NCI-H1105 treated with DMSO at 0.1 percent for 48 hours (cell line): ENCODE measurements around the gene LYL1.

Source experiments
- DNase-seq: peaks from one replicate; lab custom pipeline; 2025; lab: John Stamatoyannopoulos, UW

Gene LYL1

DNA sequence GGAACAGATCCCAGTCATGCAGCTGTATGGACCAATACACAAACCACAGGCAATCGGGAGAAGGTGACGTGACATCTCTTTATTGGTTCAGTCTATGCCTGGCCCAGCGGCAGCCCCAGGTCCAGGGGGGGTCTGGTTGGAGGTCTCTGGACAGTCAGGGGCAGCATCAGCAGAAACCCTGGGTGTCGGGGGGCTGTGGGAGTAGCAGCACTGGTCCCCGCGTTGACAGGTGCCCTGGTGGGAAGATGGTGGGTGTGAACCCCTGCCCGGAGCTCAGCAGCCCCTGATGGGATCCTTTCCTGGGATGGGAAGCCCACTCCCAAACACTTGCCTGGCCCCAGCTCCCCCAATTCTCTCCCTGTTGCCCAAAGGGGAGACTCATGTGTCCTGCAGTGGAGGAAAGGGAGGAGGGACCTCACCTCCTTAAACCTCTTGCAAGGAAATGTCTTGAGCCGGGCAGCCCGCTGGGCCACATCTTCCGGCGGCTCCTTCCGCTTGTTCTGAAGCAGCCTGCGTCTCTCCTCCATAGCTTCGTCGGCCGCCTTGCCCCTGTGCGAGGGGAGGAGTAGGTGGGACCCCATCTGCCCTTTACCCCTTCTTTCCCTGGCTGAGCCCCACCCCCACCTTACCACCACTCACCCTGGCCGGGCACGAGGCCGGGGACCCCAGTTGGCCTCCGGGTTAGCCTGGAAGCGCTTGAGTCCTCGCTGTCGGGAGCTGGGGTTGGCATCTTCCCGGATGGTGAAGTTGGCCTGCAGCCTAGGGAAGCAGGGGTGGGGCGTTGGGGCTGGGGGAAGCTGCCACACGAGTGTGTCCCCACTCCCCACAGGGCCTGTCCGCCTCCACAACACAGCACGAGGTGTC lies 2.4 kb upstream of the LYL1 start:
- no peak for DNase-seq

DNA sequence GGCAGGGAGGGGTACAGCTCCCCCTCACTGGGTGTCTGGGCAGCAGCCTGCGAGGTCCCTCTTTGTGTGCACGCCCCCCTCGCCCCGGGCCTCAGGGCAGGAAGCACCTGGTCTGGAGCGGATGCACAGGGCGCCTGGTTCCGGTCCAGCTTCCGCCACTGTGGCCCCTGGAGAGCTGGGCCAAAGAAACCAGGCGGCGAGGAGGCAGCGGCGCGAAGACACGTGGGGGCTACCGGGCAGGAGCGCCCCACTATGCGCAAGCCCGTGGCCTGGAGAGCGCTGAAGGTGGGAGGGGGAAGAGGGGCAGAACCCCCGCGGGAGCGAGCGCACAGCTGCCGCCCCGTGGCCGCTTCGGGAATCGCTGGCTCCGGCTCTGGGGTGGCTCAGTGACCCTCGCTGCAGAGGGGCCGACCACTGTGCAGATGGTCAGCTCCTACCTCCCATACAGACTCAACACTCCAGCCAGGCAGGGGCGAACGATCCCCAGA lies 1.7 kb upstream of the LYL1 start:
- no peak for DNase-seq

DNA sequence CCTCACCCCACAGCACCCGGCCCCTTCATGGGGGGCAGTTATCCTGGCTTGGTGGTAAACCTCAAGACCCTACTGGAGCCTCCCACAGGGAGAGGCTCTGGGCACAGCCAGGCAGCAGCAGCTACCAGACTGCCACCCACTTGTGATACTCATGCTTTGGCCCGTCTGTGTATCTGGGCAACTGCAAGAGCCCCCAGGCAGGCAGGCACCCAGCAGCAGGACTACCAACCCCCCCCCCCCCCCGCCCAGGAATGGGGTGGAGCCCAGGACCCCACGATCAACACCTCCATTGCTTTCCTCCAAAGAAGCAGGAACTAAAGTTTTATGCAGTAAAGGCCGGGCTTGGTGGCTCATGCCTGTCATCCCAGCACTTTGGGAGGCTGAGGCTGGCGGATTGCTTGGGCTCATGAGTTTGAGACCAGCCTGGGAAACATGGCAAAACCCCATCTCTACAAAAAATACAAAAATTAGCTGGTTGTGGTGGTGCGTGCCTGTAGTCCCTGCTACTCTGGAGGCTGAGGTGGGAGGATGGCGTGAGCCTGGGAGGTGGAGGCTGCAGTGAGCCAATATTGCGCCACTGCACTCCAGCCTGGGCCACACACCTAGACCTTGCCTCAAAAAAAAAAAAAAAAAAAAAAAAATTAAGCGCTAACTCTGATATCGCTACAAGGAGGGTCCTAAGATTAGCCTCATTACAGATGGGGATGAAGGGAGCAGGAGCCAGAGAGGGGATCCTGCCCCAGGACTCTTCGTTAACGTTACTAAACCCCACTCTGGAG lies 1.1 kb upstream of the LYL1 start:
- no peak for DNase-seq

- no peak for DNase-seq
Measured at GRCh38 chr19:13102416-13102665, 317 bp downstream of the LYL1 start.

DNA sequence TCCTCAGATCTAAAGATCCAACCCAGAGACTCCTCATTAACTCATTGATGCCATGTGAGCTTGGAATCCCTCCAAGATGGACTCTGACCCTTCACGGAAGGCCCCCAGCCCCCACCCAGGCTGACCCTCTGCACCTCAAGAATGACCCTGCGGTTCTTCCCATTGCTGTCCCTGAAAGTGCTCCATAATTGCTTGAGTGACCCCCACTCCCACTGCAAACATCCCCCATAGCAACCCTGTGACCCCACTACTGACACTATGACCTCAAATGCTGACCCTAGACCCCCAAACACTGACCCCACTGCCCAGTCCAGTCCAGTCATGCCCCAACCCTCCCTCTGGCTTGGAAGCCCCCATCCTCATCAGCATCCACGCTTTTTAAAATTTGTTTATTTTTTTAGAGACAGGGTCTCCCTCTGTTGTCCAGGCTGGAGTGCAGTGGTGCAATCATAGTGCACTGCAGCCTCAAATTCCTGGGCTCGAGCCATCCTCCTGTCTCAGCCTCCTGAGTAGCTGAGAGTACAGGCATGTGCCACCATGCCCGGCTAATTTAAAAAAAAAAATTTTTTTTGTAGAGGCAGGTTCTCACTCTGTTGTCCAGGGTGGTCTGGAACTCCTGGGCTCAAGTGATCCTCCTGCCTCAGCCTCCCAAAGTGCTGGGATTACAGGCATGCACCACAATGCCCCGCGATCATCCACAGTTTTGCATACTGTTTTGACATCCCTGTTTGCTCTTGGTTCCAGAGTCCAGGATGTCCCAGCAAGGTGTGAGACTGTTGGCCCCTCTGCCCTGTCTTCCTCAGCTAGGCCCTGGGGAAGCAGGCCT lies 855 bp downstream of the LYL1 start:
- no peak for DNase-seq

DNA sequence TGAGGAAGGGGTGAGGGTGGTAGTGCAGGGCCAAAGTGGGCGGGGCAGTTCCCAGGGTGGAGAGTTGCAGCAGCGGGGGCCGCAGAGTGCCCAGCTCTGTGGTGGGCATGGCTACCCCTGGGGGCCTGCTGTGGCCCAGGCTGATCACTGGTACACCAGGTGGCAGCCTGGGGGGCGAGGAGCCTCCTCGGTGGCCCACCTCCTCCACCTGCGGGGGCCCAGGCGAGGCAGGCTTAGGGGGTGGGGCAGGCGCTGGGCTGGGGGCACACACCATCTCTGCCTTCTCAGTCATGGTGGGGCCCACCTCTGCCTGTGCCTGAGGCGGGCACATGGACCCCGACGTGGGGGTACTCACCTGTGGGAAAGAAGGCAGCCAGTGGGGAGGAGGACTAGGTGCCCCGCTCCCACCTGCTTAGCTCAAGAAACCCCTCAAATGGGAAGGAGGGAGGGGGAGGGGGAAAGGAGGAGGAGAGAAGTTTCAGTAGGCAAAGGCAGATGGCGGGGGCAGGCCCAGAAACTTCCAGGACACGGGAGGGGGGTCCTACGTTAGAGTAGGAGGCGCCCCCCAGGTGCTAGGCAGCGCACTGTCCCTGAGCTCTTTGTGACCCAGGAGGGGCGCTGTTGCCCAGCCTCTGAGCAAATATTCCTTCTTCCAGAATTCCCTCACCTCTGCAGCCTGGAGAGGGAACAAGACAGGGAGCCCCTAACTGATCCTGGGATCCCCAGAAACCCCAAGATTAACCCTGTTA lies 1.6 kb downstream of the LYL1 start:
- DNase-seq, result no peak

DNA sequence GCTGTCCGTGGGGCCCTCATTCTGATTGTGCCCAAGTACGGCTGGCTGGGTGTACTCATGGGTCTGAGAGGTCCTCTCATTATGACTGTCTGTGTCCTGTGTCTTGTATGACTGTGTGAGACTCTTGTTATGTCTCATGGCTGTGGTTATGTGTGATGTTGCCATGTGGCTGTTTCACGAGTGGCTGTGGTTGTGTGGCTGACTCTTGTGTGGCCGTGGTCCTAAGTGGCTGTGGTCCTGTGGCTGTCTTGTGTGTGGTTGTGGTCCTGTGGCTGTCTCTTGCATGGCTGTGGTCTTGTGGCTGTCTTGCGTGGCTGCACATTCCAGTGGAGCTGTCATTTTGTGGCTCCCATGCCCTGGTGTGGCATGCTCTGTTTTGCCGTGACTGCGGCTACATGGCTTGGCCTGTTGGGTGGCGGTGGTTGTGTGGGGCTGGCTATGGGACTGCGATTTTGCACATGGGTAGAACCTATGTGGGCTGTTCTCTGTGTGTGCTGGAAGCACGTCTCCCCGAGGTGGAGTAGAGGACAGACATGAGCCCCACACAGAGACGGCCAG lies 2.5 kb downstream of the LYL1 start:
- no peak for DNase-seq

DNA sequence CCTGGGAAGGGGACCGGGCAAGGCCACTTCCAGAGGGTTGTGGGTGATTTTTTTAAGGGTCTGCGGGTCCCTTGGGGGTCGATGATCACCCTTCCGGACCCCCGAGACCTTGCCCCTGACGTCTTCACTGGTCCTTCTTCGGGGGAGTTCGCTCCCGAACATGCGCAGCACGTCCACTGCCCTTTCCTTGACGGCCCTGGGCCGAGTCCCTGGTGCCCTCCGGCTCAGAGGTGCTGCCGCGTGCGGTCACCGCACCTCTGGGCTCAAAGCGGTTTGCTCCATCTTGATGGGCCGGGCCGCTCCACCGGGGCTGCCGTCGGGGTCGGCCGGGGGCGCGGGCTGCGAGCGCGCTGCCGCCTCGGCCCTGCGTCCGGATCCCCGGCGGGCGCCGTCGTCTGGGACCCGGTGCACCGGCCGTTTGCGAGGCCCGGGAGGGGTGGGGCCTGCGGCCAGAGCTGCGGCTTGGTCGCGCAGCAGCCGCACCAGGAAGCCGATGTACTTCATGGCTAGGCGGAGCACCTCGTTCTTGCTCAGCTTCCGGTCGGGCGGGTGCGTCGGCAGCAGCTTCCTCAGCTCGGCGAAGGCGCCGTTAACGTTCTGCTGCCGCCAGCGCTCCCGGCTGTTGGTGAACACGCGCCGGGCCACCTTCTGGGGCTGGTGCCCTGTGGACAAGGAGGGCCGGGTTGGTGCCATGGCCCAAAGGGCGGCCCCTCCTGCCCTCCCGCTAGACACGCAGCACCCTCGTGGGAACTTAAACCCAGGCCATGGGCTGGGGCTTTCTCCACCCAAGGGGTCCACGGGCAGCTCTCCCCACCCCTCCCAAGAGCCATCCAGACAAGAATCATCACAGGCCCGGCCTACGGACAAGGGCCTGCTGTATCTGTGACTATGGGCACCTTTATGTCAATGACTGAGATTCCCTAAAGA lies 3.3 kb downstream of the LYL1 start:
- DNase-seq, result no peak

- DNase-seq, result no peak
Measured at GRCh38 chr19:13098277-13099072, 4.2 kb downstream of the LYL1 start.

- DNase-seq, result peak; percentile 9
Measured at GRCh38 chr19:13097463-13098258, 5.0 kb downstream of the LYL1 start.

- no peak for DNase-seq
Measured at GRCh38 chr19:13097033-13097462, 5.6 kb downstream of the LYL1 start.

GRCh38 chr19:13095934-13096927 lies 6.4 kb downstream of the LYL1 start:
- DNase-seq, result no peak

DNA sequence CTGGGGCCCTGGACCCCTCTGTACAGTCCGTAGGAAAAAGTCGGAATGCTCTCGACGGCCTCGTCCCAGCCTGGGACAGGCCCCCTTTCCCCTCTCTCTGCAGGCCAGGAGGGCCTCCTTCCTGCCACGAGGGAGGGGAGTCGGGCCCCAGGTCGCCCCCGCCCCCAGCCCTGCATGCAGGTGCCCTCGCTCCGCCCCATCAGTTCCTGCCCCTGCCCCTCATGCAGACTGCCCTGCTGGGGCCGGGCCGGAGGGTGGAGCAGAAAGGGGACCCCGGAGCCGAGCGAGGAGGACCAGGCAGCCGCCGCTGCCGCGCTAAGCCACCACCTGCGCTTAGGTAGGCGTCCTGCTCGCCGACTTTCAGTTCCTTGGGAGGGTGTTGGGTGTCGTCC lies 7.3 kb downstream of the LYL1 start:
- no peak for DNase-seq

DNA sequence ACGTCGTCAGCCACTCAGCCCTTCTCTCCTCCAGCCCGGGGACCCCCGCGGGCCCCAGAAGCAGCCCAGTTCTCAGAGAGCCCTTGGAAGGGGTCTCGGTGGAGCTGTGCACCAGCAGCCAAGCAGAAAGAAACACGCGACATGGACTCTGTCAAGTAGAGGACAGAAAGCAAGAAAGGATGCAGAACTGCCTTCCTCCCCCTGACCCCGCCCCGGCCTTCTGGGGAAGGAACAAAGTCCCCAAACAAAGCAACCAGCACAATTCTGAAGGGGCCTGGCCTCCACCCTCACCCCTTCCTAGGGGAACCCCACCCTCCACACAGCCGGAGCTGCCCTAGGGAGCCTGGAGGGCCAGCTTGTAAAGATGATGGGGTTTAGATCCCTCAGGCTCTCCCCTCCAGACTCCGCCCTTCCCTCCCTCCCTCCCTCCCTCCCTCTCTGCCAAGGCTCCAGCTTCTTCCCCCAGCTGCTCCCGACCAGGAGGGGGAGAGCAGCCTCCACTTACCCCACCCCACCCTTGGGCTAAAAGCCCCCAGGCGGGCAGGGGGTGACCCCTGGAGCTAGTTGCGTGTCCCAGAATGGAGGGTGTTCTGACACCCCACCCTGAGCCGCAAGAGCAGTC lies 7.8 kb downstream of the LYL1 start:
- DNase-seq, result no peak

GRCh38 chr19:13094106-13094504 lies 8.6 kb downstream of the LYL1 start:
- DNase-seq, result no peak

DNA sequence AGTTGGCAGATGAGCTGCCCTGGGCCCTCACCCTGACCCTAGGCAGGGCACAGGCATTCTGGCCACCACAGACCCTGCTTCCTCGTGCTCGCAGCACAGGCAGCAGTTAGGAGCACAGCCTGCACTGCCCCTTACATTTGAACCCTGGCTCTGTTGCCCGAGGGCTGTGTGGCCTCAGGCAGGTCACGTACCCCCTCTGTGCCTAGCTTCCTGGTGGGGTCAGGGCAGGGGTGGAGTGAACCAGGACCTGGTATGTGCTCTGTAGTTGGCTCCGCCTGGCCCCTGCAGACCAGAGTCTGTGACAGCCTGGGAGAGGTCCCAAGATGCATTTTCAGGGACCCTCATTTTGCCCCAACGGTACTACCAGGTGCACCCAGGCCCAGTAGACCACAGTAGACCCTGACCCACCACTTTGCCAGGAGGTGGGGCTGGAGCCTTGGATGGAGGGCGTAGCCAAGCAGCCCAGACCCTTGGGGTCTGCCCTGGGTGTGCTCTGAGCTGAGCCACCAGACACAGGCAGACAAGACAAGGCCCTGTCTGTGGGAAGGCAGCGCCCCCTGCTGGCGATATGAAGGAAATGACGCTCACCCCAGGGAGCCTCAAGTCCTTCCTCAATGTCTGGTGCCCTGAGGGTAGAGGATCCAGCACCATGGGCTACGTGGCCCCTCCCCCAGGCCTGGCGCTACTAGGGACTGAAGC lies 9.1 kb downstream of the LYL1 start:
- peak; percentile 82 for DNase-seq
